GM21786 (cell line): ENCODE data around the gene ASCC3.
A peak's percentile ranks its signal among the peaks of the same experiment; 100 is the strongest.
"Not testable (repeated sequence)": the region's sequence is repeated elsewhere in the genome, so short reads cannot be mapped to it uniquely, and the experiment has no call there.

ENCODE experiments used
- ATAC-seq: cut with Tn5 transposase; IDR thresholded peaks from one replicate; pipeline ENCODE4 v1.9.1; 2021; ENCODE audit not compliant: unreplicated experiment

Gene ASCC3

GRCh38 chr6:100808638-100809275 is 72.4 kb downstream of the ASCC3 start:
- ATAC-seq: no peak

- no peak for ATAC-seq
These were observed 74.8 kb downstream of the ASCC3 start for GRCh38 chr6:100806296-100806695.

GRCh38 chr6:100803264-100804045 is 77.7 kb downstream of the ASCC3 start:
- no peak for ATAC-seq

GRCh38 chr6:100801036-100801435 is 80.1 kb downstream of the ASCC3 start:
- ATAC-seq: no peak

- ATAC-seq: peak; percentile 93
These were observed 84.9 kb downstream of the ASCC3 start for GRCh38 chr6:100796049-100796823.

GRCh38 chr6:100790084-100790483 is 91.0 kb downstream of the ASCC3 start:
- no peak for ATAC-seq

GRCh38 chr6:100785982-100786381 is 95.1 kb downstream of the ASCC3 start:
- ATAC-seq: no peak

GRCh38 chr6:100780648-100781047 is 100.5 kb downstream of the ASCC3 start:
- ATAC-seq: no peak

GRCh38 chr6:100775667-100776066 is 105.5 kb downstream of the ASCC3 start:
- no peak for ATAC-seq

GRCh38 chr6:100774681-100775080 is 106.4 kb downstream of the ASCC3 start:
- no peak for ATAC-seq

- no peak for ATAC-seq
These were observed 112.2 kb downstream of the ASCC3 start for GRCh38 chr6:100768816-100769351.

- ATAC-seq: no peak
These were observed 117.4 kb downstream of the ASCC3 start for GRCh38 chr6:100763617-100764241.

GRCh38 chr6:100761841-100762240 is 119.3 kb downstream of the ASCC3 start:
- no peak for ATAC-seq

GRCh38 chr6:100758386-100758785 is 122.7 kb downstream of the ASCC3 start:
- not testable (repeated sequence) for ATAC-seq

- no peak for ATAC-seq
These were observed 127.7 kb downstream of the ASCC3 start for GRCh38 chr6:100753421-100753820.

- no peak for ATAC-seq
These were observed 129.5 kb downstream of the ASCC3 start for GRCh38 chr6:100751590-100751989.

- no peak for ATAC-seq
These were observed 135.6 kb downstream of the ASCC3 start for GRCh38 chr6:100745419-100746041.

- ATAC-seq: no peak
These were observed 140.7 kb downstream of the ASCC3 start for GRCh38 chr6:100740439-100740838.

- not testable (repeated sequence) for ATAC-seq
These were observed 143.4 kb downstream of the ASCC3 start for GRCh38 chr6:100737720-100738119.

- ATAC-seq: no peak
These were observed 149.7 kb downstream of the ASCC3 start for GRCh38 chr6:100731411-100731810.
